ENCODE results near the gene CARS2. TPM values are rescaled to one million over a fixed set of nuclear protein-coding genes. Genes with fewer than 3 reads are reported as not detected.
A peak's percentile ranks its signal among the peaks of the same experiment; 100 is the strongest.

CARS2 gene
- polyA plus RNA-seq, 1 donor (not counting 4 experiments of a cell fraction or from before 2014, with no cell fraction given), result 90.0 TPM

GRCh38 chr13:110592665-110593064 is 113.3 kb downstream of the CARS2 start:
- Histone ChIP-seq H3K27me3 (ENCODE audit: control insufficient read depth, extremely low read depth, insufficient read depth, low read length) (no peaks in the 10 kb centered on the region), H3K9me3 (ENCODE audit: control insufficient read depth, low read depth, low read length) (no peaks in the 10 kb centered on the region), H3K4me2 (ENCODE audit: control insufficient read depth, extremely low read depth, insufficient read depth, low read depth, low read length) (no peak overlapping the region), H2AFZ (ENCODE audit: control insufficient read depth, low read length) (no peak overlapping the region), H3K79me2 (ENCODE audit: control insufficient read depth, insufficient read depth, low read length) (no peaks in the 10 kb centered on the region), H3K36me3 (ENCODE audit: control insufficient read depth in 2 of 2, extremely low read depth in 1 of 2, insufficient read depth in 2 of 2, low read length in 2 of 2) (no peaks in the 10 kb centered on the region), H3K27ac (ENCODE audit: control insufficient read depth, insufficient read depth, low read length) (peak overlapping the region; percentile 31), H3K4me3 (ENCODE audit: control insufficient read depth in 2 of 3, extremely low read depth in 1 of 3, insufficient read depth in 2 of 3, low read depth in 1 of 3, low read length in 3 of 3) (no peak overlapping the region), H3K9me1 (ENCODE audit: control insufficient read depth, extremely low read depth, insufficient read depth, low read length) (no peaks in the 10 kb centered on the region), H3K9ac (ENCODE audit: control insufficient read depth, extremely low read depth, insufficient read depth, low read length) (no peak overlapping the region), H4K20me1 (ENCODE audit: control insufficient read depth, extremely low read depth, insufficient read depth, low read length) (no peaks in the 10 kb centered on the region), H3K4me1 (ENCODE audit: control insufficient read depth, extremely low read depth, insufficient read depth, low read length) (peaks cover 27% of the 10 kb centered on the region)
- FAIRE-seq (no peak), DNase-seq (ENCODE audit: low read depth, low spot score) (no peak)
- TF ChIP-seq, protein P1, sequence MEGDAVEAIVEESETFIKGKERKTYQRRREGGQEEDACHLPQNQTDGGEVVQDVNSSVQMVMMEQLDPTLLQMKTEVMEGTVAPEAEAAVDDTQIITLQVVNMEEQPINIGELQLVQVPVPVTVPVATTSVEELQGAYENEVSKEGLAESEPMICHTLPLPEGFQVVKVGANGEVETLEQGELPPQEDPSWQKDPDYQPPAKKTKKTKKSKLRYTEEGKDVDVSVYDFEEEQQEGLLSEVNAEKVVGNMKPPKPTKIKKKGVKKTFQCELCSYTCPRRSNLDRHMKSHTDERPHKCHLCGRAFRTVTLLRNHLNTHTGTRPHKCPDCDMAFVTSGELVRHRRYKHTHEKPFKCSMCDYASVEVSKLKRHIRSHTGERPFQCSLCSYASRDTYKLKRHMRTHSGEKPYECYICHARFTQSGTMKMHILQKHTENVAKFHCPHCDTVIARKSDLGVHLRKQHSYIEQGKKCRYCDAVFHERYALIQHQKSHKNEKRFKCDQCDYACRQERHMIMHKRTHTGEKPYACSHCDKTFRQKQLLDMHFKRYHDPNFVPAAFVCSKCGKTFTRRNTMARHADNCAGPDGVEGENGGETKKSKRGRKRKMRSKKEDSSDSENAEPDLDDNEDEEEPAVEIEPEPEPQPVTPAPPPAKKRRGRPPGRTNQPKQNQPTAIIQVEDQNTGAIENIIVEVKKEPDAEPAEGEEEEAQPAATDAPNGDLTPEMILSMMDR (optimal IDR thresholded peaks at IDR 0.05 in 1 of 3, IDR thresholded peaks at IDR 0.05 in 1 of 3, conservative IDR thresholded peaks at IDR 0.05 in 1 of 3; ENCODE audit: extremely low read depth in 1 of 3, insufficient read depth in 2 of 3, low read length in 3 of 3), result no peak
- TF ChIP-seq EZH2 (IDR thresholded peaks at IDR 0.05; ENCODE audit: low read length), result no peak
- dilution Hi-C loops (cut with MboI; ENCODE audit: extremely low pct_ligation_motif_present, low sequenced_read_pairs), result no loop called here

Other genes starting within 250 kb of the CARS2 start
- gene RAB20, start 144.4 kb downstream of the CARS2 start, polyA plus RNA-seq, result 3.7 to 4.3 TPM (median 4.1 TPM) in 3 replicates
- 17.6 to 18.7 TPM (median 18.0 TPM) in 3 replicates for gene NAXD, start 90.6 kb downstream of the CARS2 start, polyA plus RNA-seq
- 6.4 to 8.9 TPM (median 7.2 TPM) in 3 replicates for gene ING1, start 7.6 kb upstream of the CARS2 start, polyA plus RNA-seq
- gene ANKRD10, start 209.0 kb upstream of the CARS2 start, polyA plus RNA-seq, result 27.8 to 58.1 TPM (median 34.5 TPM) in 3 replicates